Transverse colon (tissue), 4 donors: ENCODE data around the gene OBI1.

Source experiments
- POLR2A ChIP-seq: fragments of 450-650 bp; IDR thresholded peaks from one replicate; pipeline ENCODE4 v1.6.1; 2016; ENCODE audit warnings: antibody characterized with exemption, mild to moderate bottlenecking, moderate library complexity
- POLR2AphosphoS5 ChIP-seq, 3 donors: sonication (generic); formaldehyde crosslinking; IDR thresholded peaks; one replicate each; pipeline ENCODE4 v1.6.1; 2016; ENCODE audit warnings: antibody characterized with exemption in 3 of 3
- TF ChIP-seq, protein P1 (sequence below), 5 experiments: fragments of 200-600 bp in 3 of 5; fragments of 450-650 bp in 2 of 5; sonication (generic) in 3 of 5; IDR thresholded peaks; 1 replicate in 2 of 5; 2 replicates in 3 of 5; pipeline ENCODE4 v1.5.1; 2016 to 2017; ENCODE audit warnings: antibody characterized with exemption in 5 of 5, inconsistent platforms in 3 of 5, mild to moderate bottlenecking in 2 of 5, moderate library complexity in 1 of 5

DNA sequence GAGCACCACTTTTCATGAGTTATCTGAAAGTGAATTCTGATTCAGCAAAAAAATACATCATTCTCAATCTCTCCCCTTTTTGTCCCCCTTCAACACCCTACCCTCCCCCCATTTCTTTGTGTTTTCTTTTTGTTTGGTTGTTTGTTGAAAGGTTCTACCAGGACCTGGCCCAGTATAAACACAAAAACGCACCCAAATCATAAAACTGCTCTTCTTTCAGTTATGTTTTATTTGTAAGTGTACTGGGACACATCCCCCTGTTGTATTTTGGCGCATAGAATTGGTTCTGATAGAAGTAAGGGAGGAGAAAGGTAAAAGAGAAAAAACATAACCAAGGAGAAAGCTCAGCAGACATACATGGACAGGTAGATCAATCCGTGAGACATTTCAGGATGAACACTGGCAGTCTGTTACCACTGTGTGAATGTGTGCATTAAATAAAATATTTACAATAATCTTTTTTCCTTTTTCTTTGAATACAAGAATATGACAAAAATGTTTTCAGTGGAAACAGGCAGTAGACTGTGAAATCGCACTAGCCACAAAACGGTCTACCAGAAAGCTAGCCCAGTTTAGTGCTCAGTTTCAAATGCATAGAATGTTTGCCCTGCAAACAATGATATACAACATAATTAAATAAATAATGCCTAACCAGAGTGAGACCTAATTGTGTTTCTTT, 59.9 kb downstream of the OBI1 start:
- TF ChIP-seq, protein P1, sequence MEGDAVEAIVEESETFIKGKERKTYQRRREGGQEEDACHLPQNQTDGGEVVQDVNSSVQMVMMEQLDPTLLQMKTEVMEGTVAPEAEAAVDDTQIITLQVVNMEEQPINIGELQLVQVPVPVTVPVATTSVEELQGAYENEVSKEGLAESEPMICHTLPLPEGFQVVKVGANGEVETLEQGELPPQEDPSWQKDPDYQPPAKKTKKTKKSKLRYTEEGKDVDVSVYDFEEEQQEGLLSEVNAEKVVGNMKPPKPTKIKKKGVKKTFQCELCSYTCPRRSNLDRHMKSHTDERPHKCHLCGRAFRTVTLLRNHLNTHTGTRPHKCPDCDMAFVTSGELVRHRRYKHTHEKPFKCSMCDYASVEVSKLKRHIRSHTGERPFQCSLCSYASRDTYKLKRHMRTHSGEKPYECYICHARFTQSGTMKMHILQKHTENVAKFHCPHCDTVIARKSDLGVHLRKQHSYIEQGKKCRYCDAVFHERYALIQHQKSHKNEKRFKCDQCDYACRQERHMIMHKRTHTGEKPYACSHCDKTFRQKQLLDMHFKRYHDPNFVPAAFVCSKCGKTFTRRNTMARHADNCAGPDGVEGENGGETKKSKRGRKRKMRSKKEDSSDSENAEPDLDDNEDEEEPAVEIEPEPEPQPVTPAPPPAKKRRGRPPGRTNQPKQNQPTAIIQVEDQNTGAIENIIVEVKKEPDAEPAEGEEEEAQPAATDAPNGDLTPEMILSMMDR (IDR thresholded peaks at IDR 0.05), result no peak
- TF ChIP-seq POLR2A, result no peak
- TF ChIP-seq POLR2AphosphoS5 (IDR thresholded peaks at IDR 0.05), result no peak
